OCI-LY7 (cell line): ENCODE measurements around the gene DEF6. TPM values are rescaled to one million over a fixed set of nuclear protein-coding genes. Genes with fewer than 3 reads are reported as not detected.

ENCODE experiments used
- BruUV-seq: library from RNA; stranded (reverse); fragments of 400-500 nt; replicated peaks from 2 replicates; lab custom pipeline; 2021; lab: Mats Ljungman, UMichigan
- CTCF ChIA-PET: fragments of 300-600 bp; sonication (Branson Sonifier 250); formaldehyde crosslinking; loops from one replicate; lab custom pipeline; 2022; ENCODE audit warnings: antibody characterized with exemption; ENCODE audit not compliant: unreplicated experiment; lab: Charles Lee
- POLR2A ChIA-PET: fragments of 300-600 bp; sonication (Branson Sonifier 250); formaldehyde crosslinking; loops from one replicate; lab custom pipeline; 2022; ENCODE audit warnings: antibody characterized with exemption; lab: Charles Lee
- DNase-seq: peaks from one replicate; pipeline ENCODE4 v3.0.0-alpha.2; 2015; ENCODE audit warnings: low spot score
- H2AFZ ChIP-seq: fragments of 200-600 bp; sonication (generic), shearing (Covaris generic); 2 replicates; pipeline ENCODE4 v1.6.1; 2014; ENCODE audit warnings: mild to moderate bottlenecking, antibody characterized with exemption, low read length, moderate library complexity
- H3K27ac ChIP-seq: fragments of 200-600 bp; sonication (generic); 2 replicates; pipeline ENCODE4 v1.5.1; 2014; ENCODE audit warnings: mixed run types, low read depth, mild to moderate bottlenecking, moderate library complexity, low read length, inconsistent platforms; ENCODE audit not compliant: poor library complexity, severe bottlenecking
- H3K36me3 ChIP-seq: fragments of 200-600 bp; sonication (generic); 2 replicates; pipeline ENCODE4 v1.6.1; 2014; ENCODE audit warnings: mild to moderate bottlenecking, antibody characterized with exemption, low read length, moderate library complexity, mixed read lengths; ENCODE audit not compliant: insufficient read depth
- H3K4me1 ChIP-seq: fragments of 200-600 bp; sonication (generic); 2 replicates; pipeline ENCODE4 v1.5.1; 2014; ENCODE audit warnings: mild to moderate bottlenecking, low read length; ENCODE audit not compliant: insufficient read depth, poor library complexity, severe bottlenecking
- H3K4me2 ChIP-seq: fragments of 200-600 bp; sonication (generic); 2 replicates; pipeline ENCODE4 v1.6.1; 2014; ENCODE audit warnings: mild to moderate bottlenecking, low read length
- H3K4me3 ChIP-seq: fragments of 200-600 bp; sonication (generic); 2 replicates; pipeline ENCODE4 v1.5.1; 2014; ENCODE audit warnings: mild to moderate bottlenecking, low read depth, low read length; ENCODE audit not compliant: poor library complexity, severe bottlenecking
- H3K79me2 ChIP-seq: fragments of 200-600 bp; sonication (generic); 2 replicates; pipeline ENCODE4 v1.6.1; 2016; ENCODE audit warnings: low read depth, mild to moderate bottlenecking, low read length, moderate library complexity, mixed read lengths; ENCODE audit not compliant: insufficient read depth
- H3K9me2 ChIP-seq: fragments of 200-600 bp; sonication (generic); 2 replicates; pipeline ENCODE4 v1.6.1; 2016; ENCODE audit warnings: mild to moderate bottlenecking, low read length, mixed read lengths; ENCODE audit not compliant: insufficient read depth
- H3K9me3 ChIP-seq: fragments of 200-600 bp; sonication (generic); 2 replicates; pipeline ENCODE4 v1.6.1; 2014; ENCODE audit warnings: mild to moderate bottlenecking, mixed run types, low read length, mixed read lengths
- H4K20me1 ChIP-seq: fragments of 200-600 bp; sonication (generic); 2 replicates; pipeline ENCODE4 v1.6.1; 2014; ENCODE audit warnings: mild to moderate bottlenecking, antibody characterized with exemption, low read length, moderate library complexity, mixed read lengths; ENCODE audit not compliant: insufficient read depth
- CTCF ChIP-seq: fragments of 200-600 bp; sonication (generic); conservative IDR thresholded peaks from 2 replicates; pipeline ENCODE4 v1.5.1; 2014; ENCODE audit warnings: mild to moderate bottlenecking, antibody characterized with exemption, low read length, moderate library complexity, mixed read lengths
- EZH2phosphoT487 ChIP-seq: fragments of 200-600 bp; sonication (generic); IDR thresholded peaks from 2 replicates; pipeline ENCODE4 v1.6.1; 2018; ENCODE audit warnings: low read depth, borderline replicate concordance, mild to moderate bottlenecking, mixed run types, antibody characterized with exemption, low read length, moderate library complexity, mixed read lengths
- intact Hi-C: fragments of 100-400 bp; cut with micrococcal nuclease; formaldehyde crosslinking; loops from one replicate; pipeline ENCODE4 v1.10.0; 2022; ENCODE audit not compliant: unreplicated experiment
- total RNA-seq, 2 experiments: library from RNA; depleted of rRNA in 1 of 2; stranded (reverse); fragments of >200 nt in 1 of 2; shearing (Covaris generic) in 1 of 2; gene quantifications; 2 replicates each; pipeline ENCODE4 v1.2.3, GENCODE V29; 2014 to 2022

Gene DEF6
- total RNA-seq, 2 experiments from 2014 or later: 53.8 to 56.8 TPM

GRCh38 chr6:35259948-35260590 is 37.5 kb upstream of the DEF6 start:
- intact Hi-C loops: no loop called here
- TF ChIP-seq CTCF (no peak), EZH2phosphoT487 (no peak)
- Histone ChIP-seq H3K4me2 (peak overlapping the region; percentile 96), H3K27ac (peak overlapping the region; percentile 63), H3K9me3 (no peaks in the 10 kb centered on the region), H4K20me1 (no peaks in the 10 kb centered on the region), H2AFZ (peak overlapping the region; percentile 62; the same call in 1 of the 2 replicates), H3K4me3 (peak overlapping the region; percentile 81), H3K4me1 (peaks cover 31% of the 10 kb centered on the region), H3K79me2 (peaks cover 22% of the 10 kb centered on the region; the same call in 1 of the 2 replicates), H3K9me2 (no peaks in the 10 kb centered on the region), H3K36me3 (no peaks in the 10 kb centered on the region)
- POLR2A ChIA-PET: interaction anchor here (0.6 to 1.0 kb wide), 2 partner anchors 54 to 282 kb away, joined by 4 read pairs; no protein-coding TSS in a partner anchor
- DNase-seq: peak; percentile 74
- CTCF ChIA-PET: no interaction called here
- BruUV-seq: no TSS peak

- Histone ChIP-seq H3K36me3 (no peaks in the 10 kb centered on the region), H3K9me3 (no peaks in the 10 kb centered on the region), H3K4me1 (peaks cover 31% of the 10 kb centered on the region), H3K4me3 (peak overlapping the region; percentile 81), H3K4me2 (peak overlapping the region; percentile 96), H4K20me1 (no peaks in the 10 kb centered on the region), H2AFZ (peak overlapping the region; percentile 62; the same call in 1 of the 2 replicates), H3K9me2 (no peaks in the 10 kb centered on the region), H3K27ac (peak overlapping the region; percentile 63), H3K79me2 (peaks cover 22% of the 10 kb centered on the region; the same call in 1 of the 2 replicates)
- DNase-seq: no peak
- TF ChIP-seq CTCF: no peak
- no peak for TF ChIP-seq EZH2phosphoT487
- ChIA-PET CTCF (interaction anchor here (0.5 kb wide), 1 partner anchor 523 kb away, joined by 3 read pairs; no protein-coding TSS in a partner anchor), POLR2A (interaction anchor here (1.1 kb wide), 1 partner anchor 24 kb away, joined by 3 read pairs; no protein-coding TSS in a partner anchor)
- intact Hi-C loops: no loop called here
- BruUV-seq: no TSS peak
Observed at GRCh38 chr6:35260591-35261570, 36.7 kb upstream of the DEF6 start.
